Kidney epithelial cell (primary cell): Measurements from ENCODE around the gene PCMTD2. TPM values are rescaled to one million over a fixed set of nuclear protein-coding genes. Genes with fewer than 3 reads are reported as not detected.

ENCODE experiments used
- DNase-seq: peaks from one replicate; pipeline ENCODE4 v3.0.0-alpha.2; 2010; ENCODE audit warnings: low read depth
- H3K27me3 ChIP-seq: 2 replicates; pipeline ENCODE4 v1.6.0; 2011; ENCODE audit warnings: low read length; ENCODE audit not compliant: control insufficient read depth, insufficient read depth
- H3K36me3 ChIP-seq: 2 replicates; pipeline ENCODE4 v1.5.1; 2011; ENCODE audit warnings: low read length; ENCODE audit not compliant: control insufficient read depth, insufficient read depth
- H3K4me3 ChIP-seq: 2 replicates; pipeline ENCODE4 v1.5.1; 2011; ENCODE audit warnings: low read depth, mild to moderate bottlenecking, control low read depth, low read length
- CTCF ChIP-seq: IDR thresholded peaks from 2 replicates; pipeline ENCODE4 v1.5.1; 2011; ENCODE audit warnings: mild to moderate bottlenecking, moderate library complexity, low read length, control low read depth, inconsistent platforms; ENCODE audit not compliant: insufficient read depth, poor library complexity, severe bottlenecking
- total RNA-seq: library from RNA; depleted of rRNA; stranded (reverse); fragments of >200 nt; gene quantifications from 2 replicates; pipeline ENCODE4 v1.2.3, GENCODE V29; 2015

PCMTD2 gene
- total RNA-seq, 1 donor from 2014 or later = 53.8 TPM

- H3K4me3 ChIP-seq = no peak overlapping the region
- TF ChIP-seq CTCF = no peak
- H3K27me3 ChIP-seq = no peaks in the 10 kb centered on the region
- no peaks in the 10 kb centered on the region for H3K36me3 ChIP-seq
- DNase-seq = no peak
Observed at GRCh38 chr20:64264091-64264490, 8.5 kb downstream of the PCMTD2 start.

- Histone ChIP-seq H3K4me3 (no peak overlapping the region), H3K36me3 (no peaks in the 10 kb centered on the region), H3K27me3 (no peaks in the 10 kb centered on the region)
- DNase-seq = no peak
- no peak for TF ChIP-seq CTCF
Observed at GRCh38 chr20:64265201-64265600, 9.7 kb downstream of the PCMTD2 start.

GRCh38 chr20:64266988-64267387, 11.4 kb downstream of the PCMTD2 start:
- no peaks in the 10 kb centered on the region for H3K36me3 ChIP-seq
- H3K4me3 ChIP-seq = no peak overlapping the region
- DNase-seq = no peak
- no peaks in the 10 kb centered on the region for H3K27me3 ChIP-seq
- TF ChIP-seq CTCF = no peak

GRCh38 chr20:64268174-64268573, 12.6 kb downstream of the PCMTD2 start:
- DNase-seq = no peak
- Histone ChIP-seq H3K27me3 (no peaks in the 10 kb centered on the region), H3K36me3 (no peaks in the 10 kb centered on the region), H3K4me3 (no peak overlapping the region)
- TF ChIP-seq CTCF = no peak

- Histone ChIP-seq H3K36me3 (no peaks in the 10 kb centered on the region), H3K27me3 (no peaks in the 10 kb centered on the region), H3K4me3 (no peak overlapping the region)
- no peak for TF ChIP-seq CTCF
- DNase-seq = no peak
Observed at GRCh38 chr20:64269604-64270411, 14.3 kb downstream of the PCMTD2 start.

GRCh38 chr20:64271636-64272035, 16.1 kb downstream of the PCMTD2 start:
- no peak overlapping the region for H3K4me3 ChIP-seq
- H3K36me3 ChIP-seq = no peaks in the 10 kb centered on the region
- H3K27me3 ChIP-seq = no peaks in the 10 kb centered on the region
- no peak for TF ChIP-seq CTCF
- no peak for DNase-seq
